SJCRH30 (cell line): ENCODE measurements around the gene LMNTD2. TPM values are rescaled to one million over a fixed set of nuclear protein-coding genes. Genes with fewer than 3 reads are reported as not detected.

Experiments used
- DNase-seq, 2 experiments: peaks; one replicate each; pipeline ENCODE4 v3.0.0-alpha.2; 2015 to 2020
- H3K27ac ChIP-seq: fragments of 250-450 bp; sonication (Bioruptor Pico); 2 replicates; pipeline ENCODE4 v1.5.1; 2020; ENCODE audit warnings: mild to moderate bottlenecking, moderate library complexity
- H3K27me3 ChIP-seq: fragments of 250-450 bp; sonication (Bioruptor Pico); 2 replicates; pipeline ENCODE4 v1.5.1; 2020; ENCODE audit warnings: mild to moderate bottlenecking, moderate library complexity
- H3K36me3 ChIP-seq: fragments of 250-450 bp; sonication (Bioruptor Pico); 2 replicates; pipeline ENCODE4 v1.5.1; 2020; ENCODE audit warnings: mild to moderate bottlenecking, moderate library complexity
- H3K4me1 ChIP-seq: fragments of 250-450 bp; sonication (Bioruptor Pico); 2 replicates; pipeline ENCODE4 v1.5.1; 2020; ENCODE audit warnings: mild to moderate bottlenecking, moderate library complexity
- H3K4me3 ChIP-seq: fragments of 250-450 bp; sonication (Bioruptor Pico); 2 replicates; pipeline ENCODE4 v1.5.1; 2020; ENCODE audit warnings: mild to moderate bottlenecking, moderate library complexity
- H3K9me3 ChIP-seq: fragments of 250-450 bp; sonication (Bioruptor Pico); replicated peaks from 2 replicates; pipeline ENCODE4 v1.5.1; 2020; ENCODE audit warnings: mild to moderate bottlenecking, moderate library complexity
- total RNA-seq: library from RNA; depleted of rRNA; stranded (reverse); fragments of >200 nt; shearing (Covaris generic); gene quantifications from 2 replicates; pipeline ENCODE4 v1.2.3, GENCODE V29; 2014

Gene LMNTD2
- total RNA-seq, 1 experiment from 2014 or later = 0.51 TPM

DNA sequence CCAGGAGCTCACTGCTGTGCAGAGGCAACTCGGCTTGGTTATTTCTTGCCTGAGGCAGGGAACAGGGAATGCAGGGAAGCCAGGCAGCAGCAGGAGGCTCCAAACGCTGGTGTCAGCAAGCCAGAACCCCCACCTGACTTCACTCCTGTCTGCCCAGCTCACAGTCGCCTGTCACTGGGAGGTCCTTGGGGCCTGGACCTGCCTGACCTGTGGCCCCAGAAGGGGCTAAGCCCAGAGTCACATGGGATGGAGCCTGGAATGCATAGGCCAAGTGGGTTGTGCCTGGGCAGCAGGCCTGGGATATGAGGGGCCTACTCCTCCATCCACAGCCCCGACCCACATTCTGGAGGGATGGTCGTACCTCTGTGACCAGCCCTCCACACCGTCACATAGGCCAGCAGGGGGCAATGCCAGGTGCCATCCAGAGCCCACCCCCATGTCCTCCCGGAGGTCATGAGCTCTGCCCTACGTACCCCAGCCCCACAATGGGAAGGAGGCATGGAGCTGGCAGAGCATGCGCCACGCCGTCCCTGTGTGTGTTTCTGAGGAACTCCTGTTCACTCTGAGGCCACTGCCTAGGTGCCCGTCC, 5.5 kb upstream of the LMNTD2 start:
- peaks cover 7% of the 10 kb centered on the region for H3K4me1 ChIP-seq
- H3K9me3 ChIP-seq = no peaks in the 10 kb centered on the region
- no peak for DNase-seq
- peaks cover 8% of the 10 kb centered on the region; the same call in 1 of the 2 replicates for H3K27me3 ChIP-seq
- H3K27ac ChIP-seq = no peak overlapping the region
- H3K4me3 ChIP-seq = no peak overlapping the region
- H3K36me3 ChIP-seq = no peaks in the 10 kb centered on the region

DNA sequence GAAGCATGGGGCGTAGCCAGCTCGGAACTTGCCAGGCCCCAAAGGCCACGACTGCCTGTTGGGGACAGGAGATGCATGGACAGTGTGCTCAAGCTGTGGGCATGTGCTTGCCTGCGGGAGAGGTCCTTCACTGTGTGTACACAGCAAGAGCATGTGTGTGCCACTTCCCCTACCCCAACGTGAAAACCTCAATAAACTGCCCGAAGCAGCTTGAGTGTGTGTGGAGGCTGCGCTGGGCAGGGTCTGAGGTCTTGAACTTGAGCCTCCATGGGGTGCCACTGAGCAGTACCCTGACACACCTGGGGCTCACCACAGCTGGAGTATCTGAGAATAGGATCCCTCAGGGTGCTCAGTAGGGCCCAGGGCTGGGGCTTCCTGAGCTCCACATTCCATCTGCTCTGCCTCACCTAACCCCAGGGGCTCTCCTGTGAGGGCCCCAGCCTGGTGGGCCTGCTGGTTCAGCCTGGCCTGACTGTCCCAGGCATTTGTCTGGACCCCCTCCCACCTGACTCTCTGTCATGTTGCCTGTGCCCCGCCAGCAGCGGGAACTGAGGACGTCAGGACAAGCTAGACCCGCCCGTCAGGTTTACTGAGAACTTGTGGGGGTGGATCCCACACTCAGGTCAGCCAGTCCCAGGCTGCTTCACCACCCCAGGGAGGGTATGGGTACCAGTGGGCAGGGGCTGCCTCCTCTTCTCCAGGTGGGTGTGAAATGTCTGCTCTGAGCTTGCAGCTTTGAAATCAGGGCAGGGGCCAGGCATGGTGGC, 3.5 kb upstream of the LMNTD2 start:
- Histone ChIP-seq H3K4me3 (no peak overlapping the region), H3K36me3 (no peaks in the 10 kb centered on the region), H3K27ac (no peak overlapping the region), H3K27me3 (no peaks in the 10 kb centered on the region; the same call in 1 of the 2 replicates), H3K9me3 (no peaks in the 10 kb centered on the region), H3K4me1 (peaks cover 3% of the 10 kb centered on the region; the same call in 1 of the 2 replicates)
- no peak for DNase-seq

GRCh38 chr11:563066-563811, 2.7 kb upstream of the LMNTD2 start:
- H3K9me3 ChIP-seq = no peaks in the 10 kb centered on the region
- no peaks in the 10 kb centered on the region for H3K36me3 ChIP-seq
- H3K27me3 ChIP-seq = no peaks in the 10 kb centered on the region
- H3K27ac ChIP-seq = no peak overlapping the region
- H3K4me1 ChIP-seq = peaks cover 3% of the 10 kb centered on the region; the same call in 1 of the 2 replicates
- no peak for DNase-seq
- no peak overlapping the region for H3K4me3 ChIP-seq

DNA sequence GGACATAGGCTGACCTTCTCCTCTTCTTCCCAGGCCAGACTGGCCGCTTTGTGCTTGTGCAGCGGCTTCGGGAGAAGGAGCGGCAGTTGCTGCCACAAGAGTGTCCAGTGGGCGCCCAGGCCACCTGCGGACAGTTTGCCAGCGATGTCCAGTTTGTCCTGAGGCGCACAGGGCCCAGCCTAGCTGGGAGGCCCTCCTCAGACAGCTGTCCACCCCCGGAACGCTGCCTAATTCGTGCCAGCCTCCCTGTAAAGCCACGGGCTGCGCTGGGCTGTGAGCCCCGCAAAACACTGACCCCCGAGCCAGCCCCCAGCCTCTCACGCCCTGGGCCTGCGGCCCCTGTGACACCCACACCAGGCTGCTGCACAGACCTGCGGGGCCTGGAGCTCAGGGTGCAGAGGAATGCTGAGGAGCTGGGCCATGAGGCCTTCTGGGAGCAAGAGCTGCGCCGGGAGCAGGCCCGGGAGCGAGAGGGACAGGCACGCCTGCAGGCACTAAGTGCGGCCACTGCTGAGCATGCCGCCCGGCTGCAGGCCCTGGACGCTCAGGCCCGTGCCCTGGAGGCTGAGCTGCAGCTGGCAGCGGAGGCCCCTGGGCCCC, 1.6 kb upstream of the LMNTD2 start:
- Histone ChIP-seq H3K4me1 (peaks cover 3% of the 10 kb centered on the region; the same call in 1 of the 2 replicates), H3K9me3 (no peaks in the 10 kb centered on the region), H3K36me3 (no peaks in the 10 kb centered on the region), H3K4me3 (no peak overlapping the region), H3K27ac (no peak overlapping the region), H3K27me3 (no peaks in the 10 kb centered on the region)
- DNase-seq = no peak

DNA sequence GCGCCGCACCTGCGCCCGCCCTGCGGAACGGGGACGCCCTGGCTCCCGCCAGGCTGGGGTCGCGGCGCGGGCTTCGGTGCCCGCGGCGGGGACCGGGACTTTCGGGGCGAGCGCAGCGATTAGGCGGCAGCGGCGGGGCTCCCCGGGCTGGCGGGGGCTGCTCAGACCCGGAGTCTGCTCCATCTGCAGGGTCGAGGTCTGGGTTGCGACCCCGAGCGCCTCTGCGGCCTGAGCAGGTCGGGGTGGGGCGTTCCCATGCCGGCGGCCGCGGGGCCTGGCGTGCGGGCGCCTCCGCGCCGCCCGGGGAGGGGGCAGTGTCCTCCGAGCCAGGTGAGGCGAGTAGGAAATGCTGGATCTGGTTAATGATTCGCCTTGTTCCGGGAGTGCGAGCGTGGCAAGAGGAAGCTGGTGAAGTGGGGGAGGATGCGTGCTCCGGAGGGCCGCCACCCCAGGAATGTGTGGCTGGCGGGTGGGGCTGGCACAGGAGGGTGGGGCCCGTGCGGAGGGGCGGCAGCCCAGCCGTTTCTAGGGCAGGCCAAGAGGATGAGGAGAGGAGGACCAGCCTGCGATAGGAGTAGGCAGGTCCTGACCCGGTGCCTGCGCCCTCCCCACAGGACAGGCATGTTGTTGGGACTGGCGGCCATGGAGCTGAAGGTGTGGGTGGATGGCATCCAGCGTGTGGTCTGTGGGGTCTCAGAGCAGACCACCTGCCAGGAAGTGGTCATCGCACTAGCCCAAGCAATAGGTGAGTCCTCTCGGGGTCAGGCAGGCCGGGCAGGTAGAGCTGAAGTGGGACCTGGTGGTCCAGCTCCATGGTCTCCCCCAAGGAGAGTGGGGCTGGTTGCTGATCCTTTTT, 838 bp upstream of the LMNTD2 start:
- Histone ChIP-seq H3K4me1 (peaks cover 3% of the 10 kb centered on the region; the same call in 1 of the 2 replicates), H3K4me3 (peak overlapping the region; percentile 83), H3K27ac (no peak overlapping the region), H3K27me3 (no peaks in the 10 kb centered on the region), H3K36me3 (no peaks in the 10 kb centered on the region), H3K9me3 (no peaks in the 10 kb centered on the region)
- DNase-seq = no peak

DNA sequence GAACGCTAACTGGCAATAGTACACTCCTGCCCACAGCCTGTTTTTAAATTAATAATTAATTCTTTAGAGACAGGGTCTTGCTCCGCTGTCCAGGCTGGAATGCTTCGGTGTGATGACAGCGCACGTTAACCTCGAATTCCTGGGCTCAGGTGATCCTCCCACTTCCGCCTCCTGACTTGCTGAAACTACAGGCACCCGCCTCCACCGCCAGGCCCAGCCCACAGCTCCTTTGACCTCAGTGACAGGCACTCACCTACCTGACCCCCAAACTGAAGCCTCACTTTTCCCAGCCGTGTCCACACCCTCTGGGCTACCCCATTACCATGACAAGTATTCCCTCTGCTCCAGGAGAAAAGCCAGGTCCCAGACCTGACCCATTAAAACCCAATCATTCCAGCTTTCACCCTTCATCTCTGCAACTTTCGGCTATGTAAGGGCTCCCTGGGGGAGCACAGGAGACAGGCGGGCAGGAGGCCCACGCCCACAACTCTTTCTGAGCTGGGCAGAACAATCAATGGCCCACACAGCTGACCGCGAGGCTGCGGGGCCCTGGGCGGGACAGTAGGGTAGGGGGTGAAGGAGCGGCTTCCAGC, 730 bp downstream of the LMNTD2 start:
- Histone ChIP-seq H3K27me3 (no peaks in the 10 kb centered on the region), H3K27ac (no peak overlapping the region), H3K4me1 (peaks cover 3% of the 10 kb centered on the region; the same call in 1 of the 2 replicates), H3K9me3 (no peaks in the 10 kb centered on the region), H3K4me3 (peak overlapping the region; percentile 83), H3K36me3 (no peaks in the 10 kb centered on the region)
- no peak for DNase-seq

DNA sequence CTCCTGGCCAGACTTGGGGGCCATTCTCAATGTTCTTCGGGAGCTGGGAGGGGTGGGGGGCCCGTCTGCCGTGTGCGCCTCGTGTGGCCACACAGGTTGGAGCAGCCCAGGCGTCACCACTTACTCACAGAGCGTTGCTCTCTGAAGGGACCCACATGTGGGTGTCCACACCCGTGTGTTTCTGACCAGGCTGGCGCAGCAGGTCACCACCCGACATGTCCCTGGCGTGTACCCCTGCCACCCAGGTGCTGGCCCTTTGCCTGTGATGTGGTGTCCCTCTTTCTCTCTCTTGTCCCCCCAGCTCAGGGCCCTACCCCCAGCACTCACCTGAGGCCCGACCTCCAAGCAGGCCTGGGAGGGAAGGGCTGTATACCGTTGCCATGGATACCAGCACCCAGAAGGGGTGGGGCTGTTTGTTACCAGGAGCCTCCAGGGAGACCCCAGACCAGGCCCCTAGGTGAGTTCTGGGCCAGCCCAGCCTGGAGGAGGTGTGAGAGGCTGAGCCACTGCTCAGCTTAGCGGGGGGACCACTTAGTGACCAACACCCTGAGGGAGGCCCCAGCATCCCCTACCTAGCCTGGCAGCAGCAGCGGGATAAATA, 1.4 kb downstream of the LMNTD2 start:
- no peak overlapping the region for H3K4me3 ChIP-seq
- H3K36me3 ChIP-seq = no peaks in the 10 kb centered on the region
- peaks cover 10% of the 10 kb centered on the region for H3K4me1 ChIP-seq
- no peak overlapping the region for H3K27ac ChIP-seq
- 0 out of 2 replicates have a peak, but pooled peaks cover under 1% of the 10 kb centered on the region for H3K27me3 ChIP-seq
- no peaks in the 10 kb centered on the region for H3K9me3 ChIP-seq
- DNase-seq = no peak

DNA sequence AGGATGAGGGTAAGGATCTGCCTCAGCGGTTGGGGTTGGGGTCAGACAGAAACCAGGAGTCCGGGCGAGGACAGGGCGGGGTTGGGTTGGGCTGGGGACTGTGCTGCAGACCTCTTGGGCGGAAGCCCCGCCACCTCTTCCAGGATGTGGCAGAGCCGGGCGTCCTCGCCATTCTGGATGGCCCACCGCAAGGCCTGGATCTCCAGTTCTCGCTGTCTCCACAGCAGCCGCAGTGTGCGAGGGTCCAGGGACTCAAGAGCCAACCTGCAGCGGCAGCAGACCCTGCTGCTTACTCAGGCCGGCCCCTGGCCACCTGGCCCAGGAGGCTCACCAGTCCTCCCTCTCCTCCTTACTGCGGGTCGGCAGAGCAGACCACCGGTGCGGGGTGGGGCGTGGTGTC, 2.0 kb downstream of the LMNTD2 start:
- Histone ChIP-seq H3K27me3 (peaks cover 4% of the 10 kb centered on the region; the same call in 1 of the 2 replicates), H3K36me3 (no peaks in the 10 kb centered on the region), H3K4me1 (peaks cover 16% of the 10 kb centered on the region), H3K9me3 (no peaks in the 10 kb centered on the region), H3K4me3 (no peak overlapping the region), H3K27ac (no peak overlapping the region)
- DNase-seq = no peak

GRCh38 chr11:557328-558132, 3.0 kb downstream of the LMNTD2 start:
- Histone ChIP-seq H3K4me3 (no peak overlapping the region), H3K27me3 (peaks cover 4% of the 10 kb centered on the region; the same call in 1 of the 2 replicates), H3K9me3 (no peaks in the 10 kb centered on the region), H3K27ac (no peak overlapping the region), H3K4me1 (peaks cover 16% of the 10 kb centered on the region), H3K36me3 (no peaks in the 10 kb centered on the region)
- peak; percentile 56 to 58 for DNase-seq

DNA sequence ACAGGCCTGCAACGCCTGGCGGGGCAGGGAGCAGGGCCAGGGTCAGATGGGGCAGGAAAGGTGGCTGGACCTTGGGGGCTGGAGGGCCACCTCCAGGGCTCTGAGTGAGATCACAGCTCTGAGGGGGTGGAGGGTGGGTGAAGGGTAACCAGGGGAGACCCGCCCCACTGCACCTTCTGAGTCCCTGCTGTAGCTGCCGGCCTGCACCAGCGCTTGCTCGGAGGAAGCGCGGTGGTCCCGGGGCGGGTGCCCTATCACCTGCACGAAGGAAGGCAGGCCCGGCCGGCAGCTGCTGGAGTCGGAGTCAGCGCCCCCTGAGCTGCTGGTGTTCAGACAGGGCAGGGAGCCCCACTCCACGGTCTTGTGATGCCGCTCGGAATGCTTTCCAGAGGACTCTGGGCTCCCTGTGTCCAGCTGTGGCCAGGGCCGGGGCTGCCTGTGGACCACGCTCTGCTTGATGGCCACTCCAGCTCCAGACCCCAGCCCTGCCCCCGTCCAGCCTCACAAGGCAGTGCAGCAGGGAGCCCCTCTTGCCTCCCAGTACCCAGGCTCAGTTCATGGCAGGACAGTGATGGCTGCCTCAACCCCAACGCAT, 3.8 kb downstream of the LMNTD2 start:
- peaks cover 16% of the 10 kb centered on the region for H3K4me1 ChIP-seq
- H3K9me3 ChIP-seq = no peaks in the 10 kb centered on the region
- H3K27me3 ChIP-seq = peaks cover 4% of the 10 kb centered on the region; the same call in 1 of the 2 replicates
- H3K4me3 ChIP-seq = no peak overlapping the region
- no peak overlapping the region for H3K27ac ChIP-seq
- no peak for DNase-seq
- H3K36me3 ChIP-seq = no peaks in the 10 kb centered on the region

GRCh38 chr11:555780-556661, 4.5 kb downstream of the LMNTD2 start:
- Histone ChIP-seq H3K9me3 (no peaks in the 10 kb centered on the region), H3K36me3 (no peaks in the 10 kb centered on the region), H3K27ac (no peak overlapping the region), H3K4me3 (no peak overlapping the region), H3K4me1 (peaks cover 16% of the 10 kb centered on the region), H3K27me3 (peaks cover 4% of the 10 kb centered on the region; the same call in 1 of the 2 replicates)
- DNase-seq = no peak
